ENCODE measurements around the gene SMIM12.

The SMIM12 gene

DNA sequence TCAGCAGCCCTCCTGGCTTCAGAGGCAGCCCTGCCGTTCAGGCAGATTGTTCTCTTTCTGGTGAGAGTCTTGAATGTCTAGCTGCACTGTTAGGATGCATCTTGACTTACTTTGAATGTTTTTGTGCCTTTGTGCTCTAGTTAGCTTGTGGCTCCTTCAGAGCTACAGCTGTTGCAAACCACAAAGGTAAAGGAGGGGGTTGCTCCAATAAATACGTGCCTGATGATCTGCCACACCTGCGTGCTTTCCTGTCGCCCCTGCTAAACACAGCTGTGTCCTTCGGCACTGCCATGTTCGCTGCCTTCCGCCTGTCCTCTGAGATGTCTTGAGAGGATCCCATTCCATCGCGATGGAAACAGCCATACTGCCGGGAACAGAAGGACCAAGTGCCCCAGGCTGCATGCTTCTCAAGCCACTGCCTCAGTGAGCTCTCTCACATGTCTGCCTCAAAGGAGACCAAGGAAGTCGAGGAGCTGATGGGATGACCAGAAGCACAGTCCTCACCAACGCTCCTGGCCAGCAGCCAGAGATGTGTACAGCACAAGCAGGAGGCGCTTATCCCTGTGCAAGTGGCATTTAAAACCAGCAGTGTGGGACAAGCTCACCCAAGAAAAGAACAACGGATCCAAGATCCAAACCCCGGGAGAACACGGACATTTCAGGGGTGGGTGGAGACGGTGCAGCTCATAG is 12.0 kb upstream of the SMIM12 start:
- no peak for DNase-seq

DNA sequence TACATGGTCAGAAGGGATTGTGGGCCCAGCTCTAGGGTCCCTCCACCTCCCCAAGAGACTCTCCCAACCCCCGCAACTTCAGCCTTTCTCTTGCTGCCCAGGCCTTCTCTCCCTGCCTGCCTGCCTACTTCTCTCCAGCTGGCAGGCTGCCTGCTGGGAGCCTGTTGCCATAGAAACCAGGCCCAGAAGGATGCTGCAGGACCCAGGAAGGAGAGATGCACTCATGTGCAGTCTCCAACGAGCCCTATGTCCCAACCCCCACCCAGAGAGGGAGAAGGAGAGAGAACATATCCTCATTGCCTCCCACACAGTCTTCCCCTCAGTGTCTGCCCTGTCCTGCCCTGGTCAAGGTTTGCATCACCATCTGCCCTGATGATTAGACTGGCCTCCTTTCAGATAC is 10.8 kb upstream of the SMIM12 start:
- DNase-seq, result no peak

DNA sequence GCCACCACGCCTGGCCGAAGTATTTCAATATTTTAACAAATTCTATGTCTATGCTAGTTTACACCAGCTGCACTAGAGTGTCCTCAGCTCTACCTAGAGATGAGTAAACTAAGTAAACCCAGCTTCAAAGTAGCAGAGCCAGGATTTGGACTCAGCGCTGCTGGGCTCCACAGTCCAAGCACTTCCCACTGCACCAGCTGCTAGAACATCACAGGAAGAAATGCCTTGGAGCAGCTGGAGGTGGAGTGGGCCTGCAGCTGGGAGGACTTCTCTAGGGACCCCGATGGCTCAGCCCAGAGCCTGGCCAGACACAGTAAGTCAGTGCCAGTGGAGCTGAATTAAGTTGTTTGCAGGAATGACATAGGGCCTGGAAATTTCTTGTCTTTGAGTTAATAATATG is 10.2 kb upstream of the SMIM12 start:
- DNase-seq, result no peak

DNA sequence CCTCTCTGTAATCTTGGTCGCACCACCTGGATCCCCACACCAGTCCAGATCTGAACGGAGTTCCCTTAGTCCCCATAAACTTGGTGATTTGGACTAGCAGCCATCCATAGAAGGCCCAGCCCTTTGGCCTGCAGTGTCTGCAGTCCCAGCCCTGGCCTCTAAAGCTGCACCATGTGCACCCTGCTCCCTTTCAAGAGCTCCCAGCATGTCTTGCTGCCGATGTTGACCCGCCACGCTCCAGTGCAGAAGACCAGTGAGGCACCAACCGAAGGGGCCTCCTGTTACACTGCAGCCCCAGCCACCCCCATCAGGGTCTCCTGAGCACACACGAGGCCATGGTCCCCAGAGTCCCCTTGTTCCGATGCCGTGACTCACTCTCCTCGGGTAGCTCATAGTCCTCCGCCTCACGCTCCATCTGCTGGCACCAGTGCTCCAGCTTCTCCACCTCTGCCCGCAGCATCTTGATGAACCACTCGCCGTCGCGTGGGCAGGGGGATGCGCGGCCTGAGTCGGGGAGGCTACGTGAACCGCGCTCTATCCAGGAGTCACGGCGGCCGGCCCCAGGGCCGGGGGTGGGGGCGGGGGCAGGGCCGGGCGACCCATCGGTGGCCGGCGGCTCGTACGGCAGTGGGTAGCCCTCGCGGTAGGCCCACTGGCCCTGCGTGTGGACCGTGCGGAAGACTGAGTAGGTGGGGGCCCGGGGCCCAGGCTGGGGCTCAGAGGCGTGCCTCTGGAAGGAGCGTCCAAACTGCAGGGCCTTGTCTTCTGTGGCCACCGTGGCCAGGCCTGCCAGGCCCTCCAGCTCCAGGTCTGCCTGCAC is 8.9 kb upstream of the SMIM12 start:
- no peak for DNase-seq

DNA sequence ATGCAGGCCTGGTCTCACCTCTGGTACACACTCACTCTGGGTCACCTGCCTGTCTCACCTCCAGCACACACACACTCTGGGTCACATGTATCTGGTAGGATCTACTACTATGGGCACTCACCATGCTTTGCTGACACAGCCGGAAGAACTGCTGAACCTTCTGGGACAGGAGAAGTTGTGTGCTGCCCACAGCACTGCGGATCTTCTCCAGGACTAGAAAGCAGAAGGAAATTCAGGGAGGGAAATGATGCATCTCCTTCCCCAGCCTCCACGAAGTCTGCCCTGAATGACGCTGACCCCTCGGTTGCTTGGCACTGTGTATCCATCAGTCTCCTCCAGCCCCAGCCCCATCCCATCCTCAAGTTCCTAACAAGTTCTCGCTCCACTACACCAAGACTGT is 7.9 kb upstream of the SMIM12 start:
- no peak for DNase-seq

DNA sequence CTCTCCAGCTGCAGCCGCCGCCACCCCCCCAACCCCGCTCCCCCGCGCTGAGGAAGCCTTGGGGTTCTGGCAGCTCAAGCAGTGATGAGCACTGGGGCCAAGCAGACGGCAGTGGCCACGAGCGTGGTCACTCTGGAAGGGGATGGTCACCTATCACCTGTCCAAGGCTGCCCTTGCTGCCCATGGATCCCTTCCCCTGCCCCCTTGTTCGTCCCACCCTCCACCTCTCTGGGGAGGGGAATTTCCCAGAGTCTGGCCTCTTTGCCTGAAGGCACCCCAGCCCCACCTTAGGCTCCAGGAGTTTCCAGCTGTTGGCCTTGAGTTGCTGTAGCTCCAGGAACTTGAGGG is 7.2 kb upstream of the SMIM12 start:
- DNase-seq, result no peak

DNA sequence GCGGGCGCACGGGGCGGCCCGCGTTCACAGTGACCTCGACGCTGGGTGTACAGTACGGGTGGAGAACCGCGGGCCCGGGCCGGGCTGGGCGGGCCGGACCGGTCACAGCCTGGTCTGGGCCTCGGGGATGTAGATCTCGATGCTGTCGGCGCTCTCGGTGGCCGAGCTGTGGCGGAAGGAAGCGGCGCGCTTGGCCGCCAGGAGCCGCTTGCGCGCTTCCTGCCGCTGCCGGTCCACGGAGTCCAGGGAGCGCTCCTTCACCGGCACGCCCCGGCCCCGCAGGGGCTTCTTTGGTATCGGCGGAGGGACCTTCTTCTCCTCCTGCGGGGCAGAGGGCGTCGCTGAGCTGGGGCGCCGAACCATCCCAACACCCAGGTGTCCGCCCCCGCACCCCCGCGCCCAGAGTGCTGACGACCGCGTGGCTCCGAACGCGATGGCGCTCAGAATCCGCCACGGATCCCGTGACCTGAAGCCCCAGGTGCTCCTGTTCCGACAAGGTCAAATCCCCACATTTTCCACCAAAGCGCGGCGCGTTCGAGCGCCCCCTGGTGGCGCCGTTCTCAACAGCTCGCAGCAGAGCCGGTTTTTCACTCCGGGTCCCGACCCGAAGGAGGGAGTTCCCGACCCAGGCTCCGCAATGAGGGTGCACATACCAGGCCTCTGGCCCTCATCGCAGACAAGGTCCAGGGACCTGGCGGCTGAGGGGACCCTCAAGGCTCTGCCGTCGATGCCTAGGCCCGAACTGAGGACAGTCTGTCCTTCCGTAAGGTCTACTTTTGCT is 6.6 kb upstream of the SMIM12 start:
- peak; percentile 92 to 95 for DNase-seq

DNA sequence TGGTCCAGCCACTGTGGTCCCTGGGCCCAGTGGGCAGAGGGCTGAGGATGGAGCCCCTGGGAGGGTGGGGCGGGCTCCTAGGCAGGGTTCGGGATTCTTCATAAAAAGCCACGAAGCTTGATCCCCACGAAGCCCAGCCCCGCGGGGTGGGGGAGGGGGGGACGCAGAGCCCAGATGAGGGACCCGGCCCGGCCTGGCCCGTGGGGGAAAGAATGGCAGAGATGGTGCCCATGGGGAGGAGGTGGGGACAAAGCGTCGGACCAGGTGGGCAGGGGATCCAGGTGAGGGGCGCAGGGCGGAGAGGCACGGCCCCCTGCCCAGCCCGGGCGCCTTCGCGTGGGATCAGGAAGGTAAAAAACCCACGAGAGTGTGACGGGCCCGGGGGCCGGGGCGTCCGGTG is 6.0 kb upstream of the SMIM12 start:
- peak in 1 of 2 experiments; percentile 15 for DNase-seq

DNA sequence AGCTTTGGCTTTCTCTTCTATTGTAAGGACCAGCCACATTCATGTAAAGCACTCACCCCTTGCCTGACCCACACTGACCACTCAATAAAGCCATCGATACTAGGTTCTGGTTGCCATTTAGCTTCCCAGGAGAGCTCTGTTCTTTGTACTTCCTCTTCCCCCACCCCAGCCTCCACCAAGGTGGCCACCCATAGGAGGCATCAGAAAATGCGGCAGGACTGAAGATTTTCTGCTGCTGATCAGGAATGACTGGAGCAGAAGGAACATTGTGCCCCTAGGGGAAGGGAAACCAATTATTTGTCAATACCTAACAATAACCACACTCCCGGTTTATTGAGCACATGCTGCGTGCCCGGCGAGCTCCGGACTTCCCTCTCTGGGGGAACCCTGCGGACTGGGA is 5.2 kb upstream of the SMIM12 start:
- DNase-seq, result no peak

DNA sequence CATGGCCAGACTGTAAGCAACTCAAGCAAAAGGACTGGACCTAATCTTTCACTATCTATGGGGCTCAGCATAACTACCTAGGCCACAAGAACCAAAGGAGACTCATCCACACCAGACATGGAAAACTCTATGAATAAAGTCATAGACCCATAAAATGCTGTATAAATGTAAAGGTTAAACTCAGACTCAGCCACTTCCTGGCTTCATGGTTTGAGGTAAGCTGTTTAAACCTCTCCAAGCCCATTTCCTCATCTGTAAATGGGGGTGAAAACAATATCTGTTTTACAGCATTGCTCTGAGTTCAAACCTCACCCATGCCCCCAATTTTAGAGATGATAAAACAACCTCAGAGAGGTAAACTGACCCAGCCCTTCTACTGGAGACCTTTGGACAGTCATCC is 4.0 kb upstream of the SMIM12 start:
- no peak for DNase-seq

DNA sequence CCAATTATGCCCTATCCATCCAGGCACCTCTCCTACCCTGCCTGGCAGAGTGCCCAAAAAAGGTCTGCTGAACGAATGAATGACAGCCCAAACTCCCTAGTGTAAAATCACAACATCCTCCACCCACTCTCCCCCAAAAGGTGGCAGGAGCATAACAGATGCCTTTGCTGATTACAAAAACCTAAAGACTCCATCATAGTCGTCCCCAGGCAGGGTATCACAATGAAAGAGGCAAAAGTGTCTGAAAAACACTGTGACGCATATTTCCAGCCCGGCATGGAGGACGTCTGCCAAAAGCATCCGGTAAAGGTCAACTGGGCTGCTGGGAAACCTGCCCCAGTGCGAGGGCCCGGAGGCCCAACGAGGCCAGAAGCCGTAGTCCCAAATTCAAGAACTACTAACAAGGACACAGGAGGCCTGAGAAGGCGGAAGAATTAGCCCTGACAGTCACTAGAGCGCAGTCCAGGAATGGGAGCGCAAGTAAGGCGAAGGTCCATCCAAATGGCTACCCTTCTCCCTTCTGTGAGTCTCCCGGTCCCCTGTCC is 576 bp downstream of the SMIM12 start:
- DNase-seq, result peak in 1 of 2 experiments; percentile 34

DNA sequence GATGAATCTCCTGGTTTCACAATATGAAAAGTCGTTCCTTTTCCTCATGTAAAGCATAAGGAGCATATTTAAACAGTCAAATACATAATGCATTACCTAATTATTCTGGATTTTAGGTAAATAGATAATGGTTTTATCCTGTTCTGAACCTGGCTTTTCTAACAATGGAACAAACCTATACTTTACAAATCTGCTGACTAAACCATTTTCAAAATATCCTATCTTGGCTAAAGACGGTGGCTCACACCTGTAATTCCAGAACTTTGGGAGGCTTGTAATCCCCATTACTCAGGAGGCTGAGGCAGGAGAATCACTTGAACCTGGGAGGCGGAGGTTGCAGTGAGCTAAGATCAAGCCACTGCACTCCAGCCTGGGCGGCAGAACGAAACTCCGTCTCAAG is 2.9 kb downstream of the SMIM12 start:
- DNase-seq, result no peak

DNA sequence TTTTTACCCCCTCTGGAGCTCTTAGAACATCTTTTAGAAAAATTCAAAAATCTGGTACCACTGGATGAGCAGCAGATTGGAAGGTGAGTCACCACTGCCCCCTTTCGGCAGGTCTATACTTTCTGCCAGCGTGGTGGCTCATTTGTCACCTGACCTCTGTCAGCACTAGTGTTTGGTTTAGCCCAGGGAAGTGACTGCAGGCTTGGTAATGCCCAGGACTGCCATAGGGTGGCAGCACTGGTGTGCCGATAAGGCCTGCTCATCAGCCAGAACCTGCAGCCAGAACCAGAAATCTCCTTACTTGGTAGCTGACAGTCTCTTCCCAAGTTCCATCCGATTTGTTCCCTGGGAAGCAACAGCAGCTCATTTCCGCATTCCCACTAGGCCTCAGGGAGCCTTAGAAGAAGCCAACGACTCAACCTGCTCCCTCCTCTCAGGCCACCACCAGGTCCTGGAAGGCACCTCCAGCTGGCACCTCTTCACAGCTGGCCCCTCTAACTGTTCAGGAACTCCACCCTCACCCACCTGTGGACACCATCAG is 6.8 kb downstream of the SMIM12 start:
- DNase-seq, result peak; percentile 82 to 87

DNA sequence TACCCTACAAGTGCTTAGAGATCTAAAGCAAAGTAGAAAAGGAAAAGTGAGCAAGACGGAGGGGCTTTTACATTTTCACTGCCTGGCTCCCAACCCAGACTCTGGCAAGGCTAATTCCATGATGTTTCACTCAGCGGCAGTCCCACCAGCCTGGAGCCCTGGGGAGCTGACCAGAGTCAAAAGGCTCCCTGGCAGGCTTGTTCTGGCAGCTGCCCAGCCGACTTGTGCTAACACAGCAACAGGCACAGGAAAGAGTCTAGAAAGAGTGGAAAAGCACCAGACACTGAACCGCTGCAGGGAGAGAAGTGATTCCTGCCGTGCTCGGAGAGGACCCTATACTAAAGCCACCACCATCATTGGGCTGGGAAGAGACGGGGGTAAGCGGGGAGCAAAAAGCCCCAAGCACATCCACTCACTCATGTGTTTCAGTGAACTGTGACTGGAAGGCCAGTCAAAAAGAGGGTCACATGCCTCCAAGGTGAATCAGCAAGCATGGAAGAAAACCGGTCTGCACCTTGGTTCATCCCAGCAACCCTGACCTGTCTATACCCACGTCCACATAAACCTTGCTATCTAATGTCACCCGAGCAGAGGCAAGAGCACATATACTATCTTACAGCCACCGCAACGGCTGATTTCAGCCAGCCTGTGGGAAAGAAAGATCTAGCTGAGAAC is 8.0 kb downstream of the SMIM12 start:
- no peak for DNase-seq

DNA sequence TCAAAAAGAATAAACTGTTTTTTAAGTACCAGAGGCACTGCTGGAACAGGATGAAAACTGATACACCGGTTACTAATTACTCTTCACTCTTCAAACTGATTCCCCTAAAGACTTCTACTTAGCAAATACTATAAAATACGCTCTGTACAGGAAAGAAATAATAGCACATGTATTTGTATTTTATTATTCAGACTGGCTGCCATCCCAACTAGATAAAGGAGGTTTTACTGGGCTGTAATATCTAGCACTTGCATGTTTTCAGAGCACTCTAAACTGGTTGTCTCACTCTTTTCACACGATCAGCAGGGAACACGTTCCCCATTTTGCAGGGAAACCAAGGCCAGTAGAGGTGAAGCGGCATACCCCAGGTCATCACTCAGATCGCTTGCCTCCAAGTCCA is 9.2 kb downstream of the SMIM12 start:
- no peak for DNase-seq

DNA sequence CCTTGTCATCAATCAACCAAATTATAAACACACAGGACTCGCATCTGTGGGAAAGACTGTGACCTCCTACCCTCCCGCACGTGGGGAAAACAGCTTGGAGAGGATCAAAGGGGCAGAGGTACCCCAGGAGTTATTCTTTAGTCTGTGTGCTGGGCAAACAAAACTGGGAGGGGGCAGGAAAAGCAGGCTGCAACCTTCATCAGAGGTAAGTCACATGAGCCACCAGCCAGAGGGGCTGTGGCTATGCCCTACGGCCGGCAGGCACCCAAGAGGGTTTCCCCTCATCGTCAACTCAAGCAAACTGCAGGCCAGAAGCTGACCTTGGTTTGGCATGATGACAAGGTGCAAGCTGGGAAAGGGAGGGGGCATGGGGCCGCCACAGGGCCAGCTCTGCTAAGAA is 12.5 kb downstream of the SMIM12 start:
- DNase-seq, result no peak

DNA sequence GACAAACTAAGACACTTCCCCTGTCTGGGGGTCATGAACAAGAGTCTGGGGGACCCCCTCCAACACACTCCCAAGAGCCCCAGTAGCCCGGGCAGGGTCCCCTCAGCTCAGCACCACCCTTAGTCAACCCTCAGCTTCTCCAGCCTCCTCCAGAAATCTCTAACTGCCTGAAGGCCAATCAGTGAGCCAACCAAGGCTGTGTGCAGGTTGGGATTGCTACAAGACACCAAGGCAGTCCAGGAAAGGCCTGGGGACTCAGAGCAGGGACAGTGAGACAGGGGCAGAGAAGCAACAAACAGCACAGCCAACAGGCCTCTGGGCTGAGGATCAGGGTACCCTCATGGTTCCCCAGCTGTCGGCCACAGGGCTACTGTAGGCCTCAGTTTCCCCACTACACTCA is 13.3 kb downstream of the SMIM12 start:
- no peak for DNase-seq

DNA sequence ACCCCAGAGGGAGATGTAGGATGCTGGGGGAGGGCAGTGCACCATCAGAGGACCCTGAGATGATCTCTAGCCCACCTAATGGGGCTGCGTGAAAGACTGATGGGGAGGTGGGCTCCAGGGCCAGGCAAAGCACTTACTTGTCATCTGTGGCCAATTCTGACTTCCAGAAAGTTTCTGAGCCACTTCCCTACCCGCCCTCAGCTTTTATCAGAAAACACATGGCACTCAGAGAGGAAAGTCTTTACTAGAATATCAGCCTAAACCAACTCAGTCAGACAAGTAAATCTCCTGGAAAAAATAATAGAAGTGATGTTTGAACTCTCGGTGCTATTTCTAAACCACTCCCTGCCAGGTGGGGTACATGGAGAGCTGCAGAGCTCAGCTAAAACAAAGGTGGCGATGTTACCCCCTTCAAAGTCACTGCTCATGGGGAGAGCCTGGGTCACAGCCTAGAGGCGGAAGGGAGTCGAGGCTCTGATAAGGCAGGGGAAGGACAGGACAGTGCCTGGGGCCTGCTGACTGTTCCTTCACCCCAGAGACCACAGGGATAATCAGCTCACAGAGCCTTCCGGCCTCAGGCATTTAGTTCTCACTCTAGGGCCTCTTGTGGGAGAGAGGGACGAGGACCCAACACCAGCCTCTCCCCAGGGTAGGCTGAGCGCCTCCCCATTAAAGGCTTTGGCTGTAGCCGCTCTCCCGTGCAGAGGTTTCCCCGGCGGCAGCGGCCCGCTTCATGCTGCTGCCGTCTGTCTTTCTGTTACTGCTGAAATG is 14.2 kb downstream of the SMIM12 start:
- DNase-seq, result no peak

DNA sequence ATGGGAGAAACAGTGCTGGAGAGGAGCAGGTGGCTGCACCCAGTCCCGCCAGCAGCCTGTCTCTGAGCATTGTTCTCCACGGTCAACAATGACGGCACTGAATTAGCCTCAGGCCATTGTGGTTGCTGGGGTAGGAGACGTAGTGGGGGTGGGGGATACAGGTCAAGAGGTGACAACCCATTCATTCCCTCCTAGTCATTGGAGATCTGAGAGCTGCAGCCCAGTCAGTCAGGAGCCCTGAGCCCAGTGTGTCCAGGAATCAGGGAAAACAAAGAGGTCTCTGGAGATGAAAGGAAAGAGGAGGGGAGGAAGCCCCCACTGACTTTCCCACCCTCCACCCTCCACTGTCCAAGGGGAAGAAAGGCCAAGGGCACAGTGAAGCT is 15.3 kb downstream of the SMIM12 start:
- no peak for DNase-seq

DNA sequence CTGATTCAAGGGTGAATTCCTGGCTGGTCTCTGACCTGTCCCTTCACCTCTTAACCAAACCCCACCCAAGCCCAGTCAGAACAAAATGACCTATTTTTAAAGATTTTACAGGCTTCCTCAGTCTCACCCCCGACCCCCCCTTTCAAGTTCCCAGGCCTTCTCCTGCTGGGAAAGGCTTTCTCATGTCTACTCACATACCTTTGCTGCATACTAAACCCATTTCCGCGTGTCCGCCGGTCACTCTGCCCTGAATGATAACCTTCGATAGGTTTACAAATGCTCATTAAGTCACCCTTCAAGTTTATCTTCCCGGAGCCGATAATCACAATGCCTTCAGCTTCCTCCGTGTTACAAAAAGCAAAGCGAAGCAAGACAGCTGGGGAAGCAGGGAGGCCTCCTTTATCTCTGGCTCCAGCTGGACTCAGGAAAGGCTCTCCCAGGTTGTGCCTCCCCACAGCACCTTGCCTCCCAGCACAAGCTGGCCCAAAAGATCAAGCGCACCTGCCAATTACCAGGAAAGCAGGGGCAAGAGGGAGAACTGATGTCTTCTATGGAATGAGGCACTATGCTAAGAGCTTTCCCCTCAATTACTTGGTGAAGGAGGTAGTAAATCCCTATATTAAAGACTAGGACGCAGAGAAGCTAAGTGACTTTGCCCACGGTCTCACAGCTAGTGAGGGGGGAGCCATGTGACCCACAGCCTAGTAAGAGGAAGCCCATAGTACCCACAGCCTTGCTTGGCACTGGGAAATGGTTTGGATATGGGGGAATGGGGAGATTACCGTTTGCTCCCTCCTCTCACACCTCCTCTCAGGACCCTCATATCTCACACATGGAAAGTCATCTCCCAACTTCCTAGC is 15.9 kb downstream of the SMIM12 start:
- DNase-seq, result no peak

DNA sequence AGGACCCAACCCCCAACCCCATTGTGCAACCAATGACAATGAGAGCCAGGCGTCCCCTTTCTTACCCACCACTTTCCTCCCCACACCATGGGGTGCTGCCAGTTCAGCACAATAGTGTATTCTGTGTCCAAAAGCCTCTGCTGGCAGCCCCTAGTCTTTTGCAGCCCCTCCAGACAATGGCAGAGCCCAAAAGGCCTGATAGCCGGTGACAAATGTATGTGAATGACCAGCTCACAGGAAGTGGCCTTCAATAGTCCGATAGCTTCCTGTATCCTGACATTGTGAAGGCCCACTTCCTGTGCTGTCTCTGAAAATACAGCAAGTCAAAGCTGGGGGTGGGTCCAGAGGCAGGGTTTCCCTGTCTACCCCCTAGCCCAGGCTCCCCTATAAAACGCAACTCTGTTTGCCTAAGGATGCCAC is 16.6 kb downstream of the SMIM12 start:
- no peak for DNase-seq

Measured in stimulated activated CD4-positive, alpha-beta T cell treated with anti-CD3 and anti-CD28 coated beads, Interleukin-4, amount 100 ng/mL, for 4 hours (primary cell).